GM21528 (cell line): ENCODE results near the gene MCM7.

ENCODE experiments used
- ATAC-seq: cut with Tn5 transposase; IDR thresholded peaks from one replicate; pipeline ENCODE4 v1.9.1; 2021; ENCODE audit warnings: mild to moderate bottlenecking, moderate library complexity; ENCODE audit not compliant: unreplicated experiment, low FRiP score

MCM7 gene

DNA sequence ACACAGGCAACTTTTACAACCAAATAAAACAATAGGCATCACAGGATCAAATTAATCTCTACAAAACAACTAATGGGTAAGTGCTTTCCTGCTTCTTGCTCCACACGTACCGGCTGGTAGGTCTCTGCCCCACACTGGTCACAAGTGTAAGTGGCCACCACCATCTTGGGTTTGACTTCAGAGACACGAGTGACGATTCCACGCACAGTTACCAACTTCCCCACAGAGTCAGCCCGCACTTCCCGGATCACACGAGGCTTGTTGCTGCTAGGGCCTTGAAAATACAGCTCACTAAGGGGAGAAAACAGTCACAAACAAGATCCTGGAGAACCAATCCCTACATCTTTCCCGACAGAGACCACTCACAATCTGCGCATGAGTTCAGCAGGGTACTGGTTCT, 2.3 kb downstream of the MCM7 start:
- ATAC-seq, result no peak

DNA sequence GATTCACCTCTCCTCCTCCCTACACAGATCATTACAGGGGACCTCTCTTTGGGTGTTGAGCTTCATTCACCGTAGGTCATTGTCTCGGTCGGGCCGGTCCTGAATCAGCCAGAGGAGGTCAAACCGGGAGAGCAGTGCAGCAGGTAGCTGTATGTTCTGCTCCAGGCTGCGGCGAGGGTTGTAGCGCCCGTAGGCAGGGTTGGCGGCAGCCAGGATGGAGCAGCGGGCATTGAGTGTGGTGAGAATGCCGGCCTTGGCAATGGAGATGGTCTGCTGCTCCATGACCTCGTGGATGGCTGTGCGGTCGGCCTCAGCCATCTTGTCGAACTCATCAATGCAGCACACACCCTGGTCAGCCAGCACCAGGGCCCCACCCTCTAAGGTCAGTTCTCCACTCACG, 5.5 kb downstream of the MCM7 start:
- ATAC-seq, result no peak

GRCh38 chr7:100095289-100095688, 5.9 kb downstream of the MCM7 start:
- no peak for ATAC-seq

GRCh38 chr7:100093925-100094486, 7.2 kb downstream of the MCM7 start:
- ATAC-seq, result no peak

- no peak for ATAC-seq
These were observed 7.7 kb downstream of the MCM7 start for GRCh38 chr7:100093498-100093897.

GRCh38 chr7:100093054-100093453, 8.1 kb downstream of the MCM7 start:
- no peak for ATAC-seq

- no peak for ATAC-seq
These were observed 9.6 kb downstream of the MCM7 start for GRCh38 chr7:100091411-100092181.

DNA sequence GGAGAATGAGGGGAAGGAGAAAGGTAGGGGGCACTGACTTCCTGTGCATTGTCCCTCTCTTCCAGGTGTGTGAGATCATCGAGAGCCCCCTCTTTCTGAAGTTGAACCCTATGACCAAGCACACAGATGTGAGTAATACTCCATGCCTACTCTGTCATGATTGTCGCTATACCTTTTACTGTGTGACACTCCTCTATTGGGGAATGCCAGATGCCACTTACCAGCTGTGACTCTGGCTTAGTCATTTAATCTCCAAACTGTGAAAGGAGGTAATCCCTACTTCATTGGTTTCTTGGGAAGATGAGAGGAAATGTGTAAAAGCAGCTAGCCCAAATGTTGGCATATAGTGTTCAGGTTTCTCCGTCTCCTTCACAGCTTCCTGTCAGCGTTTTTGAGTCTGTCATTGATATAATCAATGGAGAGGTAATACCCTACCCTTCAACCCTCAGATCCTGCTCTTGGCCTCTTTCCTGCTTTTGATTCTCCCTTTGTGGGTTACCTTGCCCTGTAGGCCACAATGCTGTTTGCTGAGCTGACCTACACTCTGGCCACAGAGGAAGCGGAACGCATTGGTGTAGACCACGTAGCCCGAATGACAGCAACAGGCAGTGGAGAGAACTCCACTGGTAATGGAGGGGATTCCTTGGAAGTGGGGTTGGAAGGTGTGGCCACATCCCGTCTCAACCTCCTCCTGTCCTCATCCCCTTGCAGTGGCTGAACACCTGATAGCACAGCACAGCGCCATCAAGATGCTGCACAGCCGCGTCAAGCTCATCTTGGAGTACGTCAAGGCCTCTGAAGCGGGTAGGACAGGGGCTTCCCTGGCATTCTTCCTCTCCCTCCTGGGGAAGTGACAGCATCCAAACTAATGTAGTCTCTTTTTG, 10.4 kb downstream of the MCM7 start:
- ATAC-seq, result no peak

DNA sequence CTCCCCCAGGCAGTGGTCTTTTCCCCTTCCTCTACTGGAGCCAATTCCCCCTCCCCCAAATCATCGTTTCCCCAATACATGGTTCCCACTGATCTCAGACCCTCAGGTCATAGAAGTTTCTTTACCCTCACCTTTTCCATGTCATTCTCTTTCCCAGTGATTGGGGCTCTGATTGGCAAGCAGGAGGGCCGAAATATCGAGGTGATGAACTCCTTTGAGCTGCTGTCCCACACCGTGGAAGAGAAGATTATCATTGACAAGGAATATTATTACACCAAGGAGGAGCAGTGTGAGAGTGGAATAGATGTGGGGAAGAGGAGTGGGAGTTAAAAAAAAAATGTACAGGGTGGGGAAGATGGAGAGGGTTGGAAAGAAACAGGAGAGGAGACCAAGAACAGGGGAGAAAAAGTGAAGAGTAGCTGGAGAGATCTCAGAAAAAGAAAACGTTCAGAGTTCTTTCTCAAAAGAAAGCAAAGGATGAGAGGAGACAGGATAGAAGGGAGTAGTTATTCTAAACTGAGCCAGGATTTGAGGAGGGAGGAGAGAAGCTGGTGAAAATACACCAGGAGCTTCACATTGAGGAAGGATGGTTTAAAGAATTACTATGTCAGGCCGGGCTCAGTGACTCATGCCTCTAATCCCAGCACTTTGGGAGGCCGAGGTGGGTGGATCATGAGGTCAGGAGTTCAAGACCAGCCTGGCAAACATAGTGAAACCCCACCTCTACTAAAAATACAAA, 11.6 kb downstream of the MCM7 start:
- ATAC-seq, result no peak

- ATAC-seq, result no peak
These were observed 12.4 kb downstream of the MCM7 start, which contains the start of gene COPS6 for GRCh38 chr7:100088621-100089457. COPS6 (plus strand) TSS chr7:100088969; CDS start chr7:100088991, 22 bp downstream.

- no peak for ATAC-seq
These were observed 13.0 kb downstream of the MCM7 start for GRCh38 chr7:100088095-100088620.

DNA sequence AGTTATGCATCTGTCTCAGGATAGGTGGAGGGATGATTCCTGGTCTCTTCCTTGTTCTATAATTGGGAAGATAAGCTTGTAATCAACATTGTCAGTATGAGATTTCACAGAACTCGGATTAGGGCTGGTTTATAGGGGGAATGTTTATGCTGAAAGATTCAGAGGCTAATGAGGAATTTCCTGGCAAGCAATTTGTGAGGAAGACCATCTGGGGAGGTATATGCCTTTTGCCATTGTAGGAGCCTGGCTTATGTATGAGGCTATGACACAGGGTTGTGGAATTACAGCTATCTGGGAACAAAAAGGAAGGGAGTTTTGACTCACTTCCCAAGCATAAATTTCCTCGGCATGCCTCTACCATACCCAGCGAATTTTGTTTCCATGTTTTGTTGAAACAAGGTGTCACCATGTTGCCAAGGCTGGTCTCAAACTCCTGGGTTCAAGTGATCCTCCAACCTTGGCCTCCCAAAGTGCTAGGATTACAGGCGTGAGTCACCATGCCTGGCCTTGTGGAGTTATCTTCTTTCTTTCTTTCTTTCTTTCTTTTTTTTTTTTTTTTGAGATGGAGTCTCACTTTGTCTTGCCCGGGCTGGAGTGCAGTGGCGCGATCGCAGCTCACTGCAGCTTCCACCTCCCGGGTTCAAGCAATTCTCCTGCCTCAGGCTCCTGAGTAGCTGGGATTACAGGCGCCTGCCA, 14.0 kb downstream of the MCM7 start:
- ATAC-seq, result no peak

DNA sequence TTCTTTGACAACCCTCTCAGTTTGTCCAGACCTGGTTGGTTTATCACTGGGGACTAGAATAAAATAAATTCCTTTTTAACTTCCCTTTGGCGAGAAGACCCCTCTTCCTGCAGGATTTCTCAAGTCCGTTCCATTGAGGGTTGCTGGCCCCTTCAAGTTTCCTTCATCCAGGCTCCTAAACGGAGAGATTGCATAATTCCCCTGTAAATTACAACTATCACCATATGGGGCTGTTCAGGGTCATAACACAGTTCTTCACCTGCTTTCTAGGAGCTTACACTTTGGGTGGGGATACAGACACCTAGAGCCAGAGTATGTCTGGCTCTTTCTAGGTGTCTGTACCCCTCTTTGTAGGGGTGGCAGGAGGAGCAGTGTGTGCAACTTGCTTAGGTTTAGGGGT, 15.7 kb downstream of the MCM7 start:
- no peak for ATAC-seq

GRCh38 chr7:100082978-100083377, 18.2 kb downstream of the MCM7 start:
- no peak for ATAC-seq

DNA sequence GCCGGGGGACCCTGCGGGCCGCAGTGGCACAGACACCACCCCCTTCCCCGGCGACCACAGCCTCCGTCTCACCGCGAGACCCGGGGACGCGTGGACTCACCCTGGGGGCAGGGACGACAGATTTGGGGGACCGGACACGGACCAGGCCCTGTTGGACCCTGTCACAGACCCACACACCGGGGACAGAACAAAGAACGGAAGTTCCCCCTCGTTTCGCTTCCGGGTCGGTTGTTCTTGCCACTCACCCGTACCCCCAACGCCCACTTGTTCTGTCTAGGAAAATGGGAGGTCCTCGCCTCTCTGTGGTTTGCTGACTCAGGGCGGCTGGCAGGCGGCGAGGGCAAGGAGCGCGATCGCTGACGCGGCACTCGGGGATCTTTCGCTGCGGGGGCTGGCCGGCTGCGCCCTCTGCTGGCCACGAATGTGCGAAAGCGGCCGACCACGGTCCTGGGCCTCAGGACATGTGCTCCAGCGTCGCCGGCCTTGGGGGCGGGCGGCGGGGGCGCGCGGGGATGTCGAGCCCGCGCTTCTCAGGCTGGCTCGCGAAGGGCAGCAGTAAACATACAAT, 19.6 kb downstream of the MCM7 start, which contains the start of gene ZNF3:
Gene ZNF3 (minus strand): TSS at position 189 of the 568 bp plus-strand sequence. CDS start 4,366 bp downstream, outside the sequence.
- peak; percentile 76 for ATAC-seq

DNA sequence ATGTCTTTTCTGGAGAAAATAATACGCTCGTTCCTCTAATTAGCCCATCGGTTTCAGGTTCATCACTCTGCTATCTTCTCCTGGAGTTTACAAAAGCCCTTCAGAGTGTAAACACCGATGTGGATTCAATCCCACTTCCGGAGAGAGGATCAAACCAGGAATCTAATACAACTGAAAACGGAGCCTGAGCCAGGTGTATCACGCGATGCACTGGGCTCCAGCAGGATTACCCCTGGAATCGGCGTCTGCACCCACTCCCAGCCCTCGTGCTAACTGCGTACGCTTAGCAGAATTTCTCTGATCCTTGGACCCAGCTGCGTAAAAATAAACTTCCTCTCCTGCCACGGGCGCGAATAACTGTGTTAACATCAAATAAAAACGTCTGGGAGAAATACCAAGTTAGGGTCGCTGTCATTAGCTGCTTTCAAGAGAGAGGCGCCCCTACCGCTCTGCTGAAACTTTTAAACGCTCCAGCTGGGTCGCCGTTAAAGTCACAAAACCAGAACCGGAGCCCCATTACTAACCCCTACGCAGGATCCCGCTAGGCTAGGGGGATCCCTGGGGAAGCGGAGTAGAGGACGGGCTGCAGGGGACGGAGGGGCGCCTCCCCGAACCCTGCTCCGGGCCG, 20.2 kb downstream of the MCM7 start:
- peak; percentile 20 for ATAC-seq

GRCh38 chr7:100079024-100079560, 22.1 kb downstream of the MCM7 start:
- ATAC-seq, result no peak

DNA sequence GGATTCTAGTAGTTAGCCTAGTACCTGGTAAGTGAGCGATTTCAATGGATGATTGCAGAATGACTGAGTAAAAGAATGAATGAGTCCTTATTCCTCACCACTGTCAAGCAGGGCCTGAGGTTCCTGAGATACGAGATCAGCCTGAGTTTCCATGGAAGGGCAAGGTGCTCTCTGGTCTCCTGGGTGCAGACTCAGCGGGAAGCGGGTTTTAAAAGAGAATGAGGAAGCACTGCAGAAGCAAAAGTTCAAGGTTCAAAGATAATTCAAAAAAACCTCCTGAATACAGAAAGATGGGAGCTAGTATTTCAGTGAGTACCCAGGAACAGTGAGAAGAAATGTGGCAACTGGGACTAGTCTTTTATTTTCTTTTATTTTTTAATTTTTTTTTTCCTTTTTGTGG, 24.0 kb downstream of the MCM7 start:
- ATAC-seq, result no peak
